Mesothelial cell of epicardium (in vitro differentiated cells): ENCODE measurements around the gene HSBP1L1. TPM values are rescaled to one million over a fixed set of nuclear protein-coding genes. Genes with fewer than 3 reads are reported as not detected.

Source experiments
- DNase-seq, 2 experiments: peaks; one replicate each; pipeline ENCODE4 v3.0.0; 2021; ENCODE audit warnings: low spot score in 2 of 2; ENCODE audit not compliant: unreplicated experiment in 2 of 2
- H3K27ac Mint-ChIP-seq: 2 replicates; pipeline ENCODE4 v1.8.0; 2021; ENCODE audit warnings: mixed read lengths
- H3K27me3 Mint-ChIP-seq: 2 replicates; pipeline ENCODE4 v1.8.0; 2021; ENCODE audit warnings: low read depth, mixed read lengths
- H3K36me3 Mint-ChIP-seq: 2 replicates; pipeline ENCODE4 v1.8.0; 2021; ENCODE audit warnings: mixed read lengths
- H3K4me1 Mint-ChIP-seq: 2 replicates; pipeline ENCODE4 v1.8.0; 2021; ENCODE audit warnings: mixed read lengths
- H3K4me3 Mint-ChIP-seq: 2 replicates; pipeline ENCODE4 v1.8.0; 2021; ENCODE audit warnings: mild to moderate bottlenecking, moderate library complexity, mixed read lengths
- H3K9me3 Mint-ChIP-seq: 2 replicates; pipeline ENCODE4 v1.8.0; 2021; ENCODE audit warnings: mixed read lengths
- CTCF ChIP-seq: fragments of 200-600 bp; sonication (generic); IDR thresholded peaks from one replicate; pipeline ENCODE4 v1.5.0; 2021; ENCODE audit warnings: antibody characterized with exemption; ENCODE audit not compliant: unreplicated experiment
- total RNA-seq: library from RNA; stranded (reverse); gene quantifications from 3 replicates; pipeline ENCODE4 v1.2.1, GENCODE V29; 2021

HSBP1L1 gene
- total RNA-seq, 1 donor from 2014 or later = 35.4 TPM

GRCh38 chr18:79933765-79934164, 30.7 kb upstream of the HSBP1L1 start:
- H3K4me1 Mint-ChIP-seq = no peaks in the 10 kb centered on the region
- peaks cover 72% of the 10 kb centered on the region for H3K9me3 Mint-ChIP-seq
- H3K36me3 Mint-ChIP-seq = peaks cover 88% of the 10 kb centered on the region
- no peaks in the 10 kb centered on the region for H3K27me3 Mint-ChIP-seq
- DNase-seq = no peak
- H3K4me3 Mint-ChIP-seq = no peak overlapping the region
- TF ChIP-seq CTCF = no peak
- no peak overlapping the region for H3K27ac Mint-ChIP-seq

GRCh38 chr18:79934311-79935097, 29.9 kb upstream of the HSBP1L1 start:
- DNase-seq = no peak
- Mint-ChIP-seq H3K27ac (no peak overlapping the region), H3K4me1 (no peaks in the 10 kb centered on the region), H3K4me3 (peak overlapping the region; percentile 28), H3K27me3 (no peaks in the 10 kb centered on the region), H3K9me3 (peaks cover 64% of the 10 kb centered on the region), H3K36me3 (peaks cover 88% of the 10 kb centered on the region)
- TF ChIP-seq CTCF = no peak

DNA sequence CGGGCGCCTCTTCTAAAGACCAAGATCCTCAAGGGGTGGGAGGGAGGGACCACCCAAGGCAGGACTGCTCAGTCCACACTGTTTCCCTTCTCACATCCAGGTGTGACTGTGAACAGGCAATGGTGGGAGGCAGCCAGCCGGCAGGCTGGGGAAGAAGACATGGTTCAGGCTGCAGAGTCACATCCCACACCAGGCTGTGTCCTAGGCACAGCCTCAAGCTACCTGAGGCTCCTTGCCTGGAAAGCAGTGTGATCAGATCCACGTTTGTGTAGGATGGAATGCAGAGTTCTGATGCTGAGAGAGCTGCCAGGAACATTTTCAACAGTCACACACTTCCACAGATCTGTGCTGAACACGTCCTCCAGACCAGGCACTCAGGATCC, 29.4 kb upstream of the HSBP1L1 start:
- no peak for DNase-seq
- peaks cover 58% of the 10 kb centered on the region for H3K9me3 Mint-ChIP-seq
- no peaks in the 10 kb centered on the region for H3K4me1 Mint-ChIP-seq
- TF ChIP-seq CTCF = no peak
- peaks cover 88% of the 10 kb centered on the region for H3K36me3 Mint-ChIP-seq
- H3K4me3 Mint-ChIP-seq = no peak overlapping the region
- H3K27ac Mint-ChIP-seq = no peak overlapping the region
- H3K27me3 Mint-ChIP-seq = no peaks in the 10 kb centered on the region

DNA sequence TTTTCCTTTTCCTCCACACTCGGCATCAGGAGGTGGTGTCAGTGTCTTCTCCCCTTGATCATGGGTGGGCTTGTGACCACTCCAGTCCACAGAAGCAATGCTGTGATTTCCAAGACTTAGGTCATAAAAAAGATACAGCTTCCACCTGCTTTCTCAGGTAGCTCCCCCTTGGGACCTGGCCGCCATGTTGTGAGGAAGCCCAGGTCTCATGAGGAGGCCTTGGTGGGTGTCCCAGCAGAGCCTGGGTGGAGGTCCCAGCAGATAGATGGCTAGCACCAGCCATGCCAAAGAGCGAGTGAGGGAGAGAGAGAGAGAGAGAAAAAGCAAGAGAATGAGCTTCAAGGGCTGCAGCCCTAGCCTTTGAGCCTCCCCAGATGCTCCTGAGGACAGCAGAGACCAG, 28.9 kb upstream of the HSBP1L1 start:
- no peak for TF ChIP-seq CTCF
- Mint-ChIP-seq H3K4me1 (no peaks in the 10 kb centered on the region), H3K27ac (no peak overlapping the region), H3K36me3 (peaks cover 88% of the 10 kb centered on the region), H3K9me3 (peaks cover 54% of the 10 kb centered on the region), H3K27me3 (no peaks in the 10 kb centered on the region), H3K4me3 (no peak overlapping the region)
- DNase-seq = no peak

- H3K36me3 Mint-ChIP-seq = peaks cover 89% of the 10 kb centered on the region
- no peak overlapping the region for H3K27ac Mint-ChIP-seq
- peaks cover 53% of the 10 kb centered on the region for H3K9me3 Mint-ChIP-seq
- DNase-seq = no peak
- no peak for TF ChIP-seq CTCF
- no peaks in the 10 kb centered on the region for H3K27me3 Mint-ChIP-seq
- H3K4me3 Mint-ChIP-seq = no peak overlapping the region
- H3K4me1 Mint-ChIP-seq = no peaks in the 10 kb centered on the region
Observed at GRCh38 chr18:79935925-79936324, 28.5 kb upstream of the HSBP1L1 start.

DNA sequence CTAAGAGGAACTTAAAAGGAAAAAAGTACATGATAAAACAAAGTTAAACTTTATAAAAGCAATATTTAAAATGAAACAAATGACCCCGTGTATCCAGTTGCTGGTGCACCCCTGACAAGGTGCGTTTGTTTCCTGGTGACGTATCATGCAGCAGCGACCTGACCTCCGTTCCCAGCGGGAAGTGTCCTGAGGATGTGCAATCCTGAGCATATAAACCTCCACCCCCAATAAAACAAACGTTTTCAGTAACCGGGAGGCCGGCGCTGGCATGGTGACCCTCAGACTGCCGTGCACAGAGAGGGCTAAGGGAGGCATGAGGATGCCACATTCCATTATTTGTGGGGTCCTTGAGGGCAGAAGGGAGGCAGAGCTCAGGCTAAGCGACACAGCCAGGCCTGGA, 27.8 kb upstream of the HSBP1L1 start:
- peaks cover 84% of the 10 kb centered on the region for H3K36me3 Mint-ChIP-seq
- H3K9me3 Mint-ChIP-seq = peaks cover 47% of the 10 kb centered on the region
- H3K27ac Mint-ChIP-seq = no peak overlapping the region
- no peak overlapping the region for H3K4me3 Mint-ChIP-seq
- TF ChIP-seq CTCF = no peak
- DNase-seq = no peak
- no peaks in the 10 kb centered on the region for H3K4me1 Mint-ChIP-seq
- no peaks in the 10 kb centered on the region for H3K27me3 Mint-ChIP-seq
